Motor neuron (in vitro differentiated cells): ENCODE results near the gene TMEM247. TPM values are rescaled to one million over a fixed set of nuclear protein-coding genes. Genes with fewer than 3 reads are reported as not detected.
"Not testable (repeated sequence)": the region's sequence is repeated elsewhere in the genome, so short reads cannot be mapped to it uniquely, and the experiment has no call there.

ENCODE experiments used
- ATAC-seq, 8 experiments: fragments of 200-7000 bp; cut with Tn5 transposase; replicated peaks in 6 of 8; 2 replicates each; pipeline ENCODE4 v1.8.0; 2021; ENCODE audit warnings: mild to moderate bottlenecking in 8 of 8, moderate library complexity in 8 of 8
- H3K27ac ChIP-seq, 2 donors: fragments of 250-450 bp; sonication (Bioruptor Pico); 2 replicates each; pipeline ENCODE4 v1.9.0; 2021; ENCODE audit warnings: antibody characterized with exemption in 2 of 2, mild to moderate bottlenecking in 2 of 2, moderate library complexity in 1 of 2
- H3K4me1 ChIP-seq, 2 donors: fragments of 250-450 bp; sonication (Bioruptor Pico); replicated peaks in 1 of 2; 2 replicates each; pipeline ENCODE4 v1.6.1; 2021; ENCODE audit warnings: antibody characterized with exemption in 2 of 2, mild to moderate bottlenecking in 2 of 2, moderate library complexity in 1 of 2
- H3K4me3 ChIP-seq, 5 donors: fragments of 250-450 bp; sonication (Bioruptor Pico); 2 replicates each; pipeline ENCODE4 v1.9.0; 2021; ENCODE audit warnings: antibody characterized with exemption in 5 of 5, mild to moderate bottlenecking in 5 of 5, moderate library complexity in 4 of 5
- WGBS, 10 experiments: fragments of 450-650 bp; shearing (Covaris generic); methylation state at CpG; one replicate each; pipeline ENCODE4 v1.0.0; 2022; 5-methylcytosine and 5-hydroxymethylcytosine counted together
- in situ Hi-C, 9 experiments: fragments of 400-800 bp; cut with MboI; loops; one replicate each; pipeline ENCODE4 v1.15.0; 2021; ENCODE audit warnings: low sequenced_read_pairs in 9 of 9, low pct_unique_long_range_greater_than_20kb in 2 of 9; ENCODE audit not compliant: unreplicated experiment in 9 of 9
- total RNA-seq, 8 experiments: library from RNA; unstranded; fragments of 300-600 nt; gene quantifications; 2 replicates each; pipeline versions ENCODE4 v1.2.3 to v1.2.4, GENCODE V29; 2022

The TMEM247 gene
- total RNA-seq, 8 experiments from 2014 or later: not detected

DNA sequence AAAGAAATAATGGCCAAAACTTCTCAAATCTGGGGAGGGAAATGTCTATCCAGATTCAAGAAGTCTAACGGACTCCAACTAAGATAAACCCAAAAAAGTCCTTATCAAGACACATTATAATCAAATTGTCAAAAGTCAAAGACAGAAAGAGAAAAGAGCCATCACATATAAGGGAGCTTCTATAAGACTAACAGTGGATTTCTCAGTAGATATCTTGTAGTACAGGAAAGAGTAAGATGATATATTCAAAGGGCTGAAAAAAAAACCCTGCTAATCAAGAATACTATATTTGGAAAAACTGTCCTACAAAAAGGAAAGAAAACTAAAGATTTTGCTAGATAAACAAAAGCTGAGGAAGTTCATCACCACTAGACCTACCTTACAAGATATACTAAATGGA is 35.4 kb downstream of the TMEM247 start:
- Histone ChIP-seq H3K4me1 (no peaks in the 10 kb centered on the region), H3K4me3 (no peak overlapping the region), H3K27ac (no peak overlapping the region)
- WGBS, 10 experiments: 23 to 100% (median 81%) methylated on average over 1 of the region's 1 CpG
- ATAC-seq: no peak
- in situ Hi-C loops: no loop called here

GRCh38 chr2:46517485-46517884 is 38.1 kb downstream of the TMEM247 start:
- Histone ChIP-seq H3K4me3 (no peak overlapping the region), H3K4me1 (no peaks in the 10 kb centered on the region), H3K27ac (no peak overlapping the region)
- in situ Hi-C loops: no loop called here
- ATAC-seq: no peak
- WGBS, 10 experiments: 17 to 70% (median 44%) methylated on average over 1 of the region's 1 CpG; no CpG with 5 or more reads in 1 of the 10 experiments

DNA sequence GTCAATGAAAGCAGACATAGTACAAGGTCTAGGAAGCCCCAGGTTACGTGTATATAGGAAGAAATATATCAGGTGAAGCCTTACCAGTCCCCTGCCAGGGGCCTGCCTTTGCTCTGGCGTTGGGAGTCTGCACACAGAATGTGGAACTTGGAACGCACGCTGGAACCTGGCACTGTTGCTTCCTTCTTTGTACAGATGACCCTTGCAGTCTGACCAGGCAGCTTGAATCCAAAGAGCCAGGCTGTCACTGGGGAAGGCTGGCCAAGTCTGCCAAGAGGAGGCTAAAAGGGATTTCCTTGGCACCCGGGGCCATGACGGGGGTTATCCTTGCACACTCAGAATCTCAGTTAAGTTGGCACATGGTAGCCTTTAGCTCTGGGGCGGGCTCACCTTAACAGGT is 39.5 kb downstream of the TMEM247 start:
- in situ Hi-C loops: no loop called here
- ATAC-seq: no peak
- H3K4me3 ChIP-seq: no peak overlapping the region
- WGBS, 10 experiments: 22 to 100% (median 76%) methylated on average over 1 to 6 of the region's 7 CpGs; no CpG with 5 or more reads in 4 of the 10 experiments
- no peaks in the 10 kb centered on the region for H3K4me1 ChIP-seq
- H3K27ac ChIP-seq: no peak overlapping the region

GRCh38 chr2:46519265-46519664 is 39.9 kb downstream of the TMEM247 start:
- WGBS, 10 experiments: 7 to 100% (median 87%) methylated on average over 2 to 7 of the region's 7 CpGs; no CpG with 5 or more reads in 2 of the 10 experiments
- in situ Hi-C loops: no loop called here

DNA sequence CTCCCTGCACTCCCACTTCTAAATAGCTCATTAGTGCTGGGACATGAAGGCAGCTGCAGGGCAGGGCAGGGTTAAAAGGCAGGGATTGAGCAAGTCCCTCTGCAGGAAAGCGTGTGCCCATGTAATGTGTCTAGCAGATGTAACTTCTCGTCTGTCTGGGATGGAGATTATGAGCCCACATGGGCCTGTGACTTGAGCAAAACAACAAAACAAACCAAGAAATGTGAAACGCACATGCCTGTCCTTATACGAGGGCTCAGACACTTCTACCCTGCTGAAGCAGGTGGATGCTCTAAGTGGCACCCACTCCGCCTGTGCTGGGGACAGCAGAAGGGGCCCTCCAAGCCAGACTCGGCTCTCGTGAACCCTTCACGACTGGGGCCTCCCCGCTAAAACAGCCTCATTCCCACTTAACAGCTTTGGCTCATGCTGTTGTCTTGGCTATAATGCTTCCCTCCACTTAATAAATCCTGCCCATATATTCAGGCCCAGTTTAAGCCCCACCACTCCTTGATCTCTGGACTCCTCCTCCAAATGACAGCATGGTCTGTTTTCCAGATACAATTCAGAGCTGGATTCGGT is 40.9 kb downstream of the TMEM247 start:
- Histone ChIP-seq H3K27ac (no peak overlapping the region), H3K4me3 (no peak overlapping the region), H3K4me1 (no peaks in the 10 kb centered on the region)
- in situ Hi-C loops: no loop called here
- 22 to 83% (median 68%) methylated on average over 2 to 8 of the region's 10 CpGs; no CpG with 5 or more reads in 3 of the 10 experiments for WGBS, 10 experiments
- ATAC-seq: peak in 3 of 8 experiments; percentile 92 to 94 (median 94)

More at GRCh38 chr2:46519265-46519664, 39.9 kb downstream of the TMEM247 start:
- Histone ChIP-seq H3K4me1 (no peaks in the 10 kb centered on the region), H3K4me3 (no peak overlapping the region), H3K27ac (no peak overlapping the region)
- ATAC-seq: no peak

- Histone ChIP-seq H3K4me1 (no peaks in the 10 kb centered on the region), H3K4me3 (no peak overlapping the region), H3K27ac (no peak overlapping the region)
- ATAC-seq: peak in 3 of 8 experiments; percentile 8 to 31 (median 19)
- in situ Hi-C loops: no loop called here
- 0 to 83% (median 40%) methylated on average over 1 of the region's 2 CpGs; no CpG with 5 or more reads in 5 of the 10 experiments for WGBS, 10 experiments
Measured at GRCh38 chr2:46521215-46521683, 41.9 kb downstream of the TMEM247 start.

GRCh38 chr2:46522385-46522784 is 43.0 kb downstream of the TMEM247 start:
- H3K4me3 ChIP-seq, in situ Hi-C loops, H3K4me1 ChIP-seq, ATAC-seq, H3K27ac ChIP-seq: not testable (repeated sequence)

DNA sequence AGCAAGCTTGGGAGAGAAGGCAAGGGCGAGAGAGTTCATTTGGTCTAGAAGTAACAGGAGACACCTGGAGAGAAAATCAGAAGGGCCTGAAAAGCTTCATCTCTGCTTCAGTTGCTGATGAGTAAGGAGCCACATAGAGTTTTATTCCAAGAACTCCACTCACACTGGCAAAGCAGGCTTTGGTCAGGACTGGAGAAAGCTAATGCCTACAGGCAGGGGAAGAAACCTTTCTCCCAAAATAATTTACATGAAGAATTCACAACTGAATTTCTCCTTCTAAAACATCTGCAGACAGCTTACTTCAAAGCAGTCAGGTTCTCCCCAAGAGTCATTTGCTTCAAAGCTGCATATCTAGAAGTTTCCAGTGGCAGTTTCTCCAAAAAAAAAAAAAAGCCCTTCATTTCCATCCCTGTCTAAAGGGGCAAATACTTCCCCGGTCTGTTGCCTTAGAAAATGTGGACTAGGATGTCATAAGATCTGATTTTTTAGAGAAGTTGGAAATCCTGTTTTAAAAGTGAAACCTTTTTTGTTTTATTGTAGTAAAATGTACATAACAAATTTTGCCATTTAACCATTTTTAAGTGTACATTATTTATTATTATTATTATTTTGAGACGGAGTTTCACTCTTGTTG is 46.3 kb downstream of the TMEM247 start:
- peak in 3 of 8 experiments; percentile 61 to 81 (median 80) for ATAC-seq
- no peaks in the 10 kb centered on the region for H3K4me1 ChIP-seq
- in situ Hi-C loops: no loop called here
- no peak overlapping the region for H3K4me3 ChIP-seq
- WGBS, 10 experiments: 50 to 100% (median 87%) methylated on average over 1 to 3 of the region's 3 CpGs; no CpG with 5 or more reads in 1 of the 10 experiments
- H3K27ac ChIP-seq: no peak overlapping the region

- WGBS, 10 experiments: 40 to 80% (median 60%) methylated on average over 1 of the region's 1 CpG; no CpG with 5 or more reads in 5 of the 10 experiments
- Histone ChIP-seq H3K27ac (no peak overlapping the region), H3K4me3 (no peak overlapping the region), H3K4me1 (no peaks in the 10 kb centered on the region)
- in situ Hi-C loops: no loop called here
- ATAC-seq: no peak
Measured at GRCh38 chr2:46528880-46529279, 49.5 kb downstream of the TMEM247 start.

GRCh38 chr2:46530639-46531038 is 51.3 kb downstream of the TMEM247 start:
- H3K4me3 ChIP-seq: no peak overlapping the region
- no peak overlapping the region for H3K27ac ChIP-seq
- H3K4me1 ChIP-seq: no peaks in the 10 kb centered on the region
- WGBS, 10 experiments: 63 to 100% (median 90%) methylated on average over 1 to 7 of the region's 7 CpGs; no CpG with 5 or more reads in 1 of the 10 experiments
- no peak for ATAC-seq
- in situ Hi-C loops: no loop called here

DNA sequence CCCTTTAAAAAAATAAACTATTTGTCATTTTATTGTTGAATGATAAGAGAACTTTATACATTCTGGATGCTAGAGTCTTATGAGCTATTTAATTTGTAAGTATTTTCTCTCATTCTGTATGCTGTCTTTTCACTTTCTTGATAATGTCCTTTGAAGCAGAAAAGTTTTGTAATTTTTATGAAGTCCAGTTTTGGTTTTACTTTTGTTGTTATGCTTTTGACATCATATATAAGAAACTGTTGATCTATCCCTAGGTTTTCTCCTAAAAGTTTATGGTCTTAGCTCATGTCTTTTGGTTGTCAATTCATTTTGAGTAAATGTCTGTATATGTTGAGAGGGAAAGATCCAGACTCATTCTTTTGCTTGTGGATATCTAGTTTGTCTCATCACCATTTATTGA is 52.5 kb downstream of the TMEM247 start:
- Histone ChIP-seq H3K4me1 (no peaks in the 10 kb centered on the region), H3K27ac (no peak overlapping the region)
- in situ Hi-C loops: no loop called here

More for the DNA sequence above, 52.5 kb downstream of the TMEM247 start:
- no peak overlapping the region for H3K4me3 ChIP-seq
- ATAC-seq: no peak
